HEK293 (cell line): ENCODE measurements around the gene TRABD.

Experiments
- SALL2 ChIP-seq: fragments of 450-650 bp; formaldehyde crosslinking; IDR thresholded peaks from 2 replicates; pipeline ENCODE4 v1.5.0; 2017; ENCODE audit warnings: missing biosample characterization, mild to moderate bottlenecking, missing genetic modification characterization, borderline replicate concordance
- ZNF121 ChIP-seq: fragments of 450-650 bp; formaldehyde crosslinking; IDR thresholded peaks from 2 replicates; pipeline ENCODE4 v1.5.1; 2016; ENCODE audit warnings: missing biosample characterization, missing genetic modification characterization
- ZNF777 ChIP-seq: fragments of 450-650 bp; formaldehyde crosslinking; IDR thresholded peaks from 2 replicates; pipeline ENCODE4 v1.5.1; 2017; ENCODE audit warnings: missing biosample characterization, missing genetic modification characterization, borderline replicate concordance
- TF ChIP-seq, protein P1 (sequence below): fragments of 450-650 bp; formaldehyde crosslinking; IDR thresholded peaks from 2 replicates; pipeline ENCODE4 v1.5.1; 2016; ENCODE audit warnings: missing biosample characterization, missing genetic modification characterization
- TF ChIP-seq, protein P2 (sequence below): fragments of 450-650 bp; formaldehyde crosslinking; IDR thresholded peaks from 2 replicates; pipeline ENCODE4 v1.5.1; 2016; ENCODE audit warnings: missing biosample characterization, missing genetic modification characterization, low read depth

DNA sequence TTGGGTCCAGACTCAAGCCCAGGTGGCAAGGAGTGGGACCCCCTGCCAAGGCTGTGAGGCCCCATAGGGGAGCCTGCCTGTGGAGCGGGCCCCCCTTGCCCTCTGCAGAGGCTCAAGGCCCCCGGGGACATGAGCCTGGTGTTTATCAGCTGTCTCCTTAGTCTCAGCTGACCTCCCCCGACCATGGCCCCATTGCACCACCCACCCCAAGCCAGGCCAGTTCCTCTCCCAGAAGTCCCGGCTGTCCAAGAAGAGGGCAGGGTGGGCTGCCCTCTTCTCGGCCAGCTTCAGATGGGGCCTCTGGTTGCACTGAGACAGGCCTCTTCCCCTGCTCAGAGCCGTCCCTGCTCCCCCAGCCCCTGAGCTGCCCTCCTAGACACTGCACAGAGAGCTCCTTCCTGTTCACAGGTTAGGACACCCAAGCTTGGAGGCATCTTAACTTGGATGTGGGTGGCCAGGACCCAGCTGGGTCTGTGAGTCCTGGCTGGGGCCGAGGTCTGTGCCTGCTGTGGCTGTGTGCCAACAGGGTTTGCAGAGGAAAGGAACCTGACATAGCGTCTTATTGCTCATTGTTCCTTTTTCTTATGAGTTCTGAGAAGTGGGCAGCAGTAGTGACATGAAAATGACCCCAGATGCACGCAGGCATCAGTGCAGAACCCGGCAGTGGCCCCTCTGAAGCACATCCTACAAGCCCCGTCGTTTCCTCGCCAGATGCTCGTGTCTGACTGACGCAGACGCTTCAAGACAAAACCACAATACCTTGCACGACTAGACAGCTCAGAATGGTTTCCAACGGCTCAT, 5.4 kb downstream of the TRABD start:
- TF ChIP-seq, protein P1, sequence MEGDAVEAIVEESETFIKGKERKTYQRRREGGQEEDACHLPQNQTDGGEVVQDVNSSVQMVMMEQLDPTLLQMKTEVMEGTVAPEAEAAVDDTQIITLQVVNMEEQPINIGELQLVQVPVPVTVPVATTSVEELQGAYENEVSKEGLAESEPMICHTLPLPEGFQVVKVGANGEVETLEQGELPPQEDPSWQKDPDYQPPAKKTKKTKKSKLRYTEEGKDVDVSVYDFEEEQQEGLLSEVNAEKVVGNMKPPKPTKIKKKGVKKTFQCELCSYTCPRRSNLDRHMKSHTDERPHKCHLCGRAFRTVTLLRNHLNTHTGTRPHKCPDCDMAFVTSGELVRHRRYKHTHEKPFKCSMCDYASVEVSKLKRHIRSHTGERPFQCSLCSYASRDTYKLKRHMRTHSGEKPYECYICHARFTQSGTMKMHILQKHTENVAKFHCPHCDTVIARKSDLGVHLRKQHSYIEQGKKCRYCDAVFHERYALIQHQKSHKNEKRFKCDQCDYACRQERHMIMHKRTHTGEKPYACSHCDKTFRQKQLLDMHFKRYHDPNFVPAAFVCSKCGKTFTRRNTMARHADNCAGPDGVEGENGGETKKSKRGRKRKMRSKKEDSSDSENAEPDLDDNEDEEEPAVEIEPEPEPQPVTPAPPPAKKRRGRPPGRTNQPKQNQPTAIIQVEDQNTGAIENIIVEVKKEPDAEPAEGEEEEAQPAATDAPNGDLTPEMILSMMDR (tag by site-specific recombination), result no peak
- TF ChIP-seq, protein P2, sequence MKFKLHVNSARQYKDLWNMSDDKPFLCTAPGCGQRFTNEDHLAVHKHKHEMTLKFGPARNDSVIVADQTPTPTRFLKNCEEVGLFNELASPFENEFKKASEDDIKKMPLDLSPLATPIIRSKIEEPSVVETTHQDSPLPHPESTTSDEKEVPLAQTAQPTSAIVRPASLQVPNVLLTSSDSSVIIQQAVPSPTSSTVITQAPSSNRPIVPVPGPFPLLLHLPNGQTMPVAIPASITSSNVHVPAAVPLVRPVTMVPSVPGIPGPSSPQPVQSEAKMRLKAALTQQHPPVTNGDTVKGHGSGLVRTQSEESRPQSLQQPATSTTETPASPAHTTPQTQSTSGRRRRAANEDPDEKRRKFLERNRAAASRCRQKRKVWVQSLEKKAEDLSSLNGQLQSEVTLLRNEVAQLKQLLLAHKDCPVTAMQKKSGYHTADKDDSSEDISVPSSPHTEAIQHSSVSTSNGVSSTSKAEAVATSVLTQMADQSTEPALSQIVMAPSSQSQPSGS (tag by site-specific recombination), result no peak
- no peak for TF ChIP-seq ZNF121 (tag by site-specific recombination)
- no peak for TF ChIP-seq ZNF777 (tag by site-specific recombination)
- no peak for TF ChIP-seq SALL2
